Measurements from ENCODE around the gene SLC12A8. TPM values are rescaled to one million over a fixed set of nuclear protein-coding genes. Genes with fewer than 3 reads are reported as not detected.

The SLC12A8 gene
- total and polyA plus RNA-seq, 2 donors from 2014 or later: 5.4 to 29.1 TPM

DNA sequence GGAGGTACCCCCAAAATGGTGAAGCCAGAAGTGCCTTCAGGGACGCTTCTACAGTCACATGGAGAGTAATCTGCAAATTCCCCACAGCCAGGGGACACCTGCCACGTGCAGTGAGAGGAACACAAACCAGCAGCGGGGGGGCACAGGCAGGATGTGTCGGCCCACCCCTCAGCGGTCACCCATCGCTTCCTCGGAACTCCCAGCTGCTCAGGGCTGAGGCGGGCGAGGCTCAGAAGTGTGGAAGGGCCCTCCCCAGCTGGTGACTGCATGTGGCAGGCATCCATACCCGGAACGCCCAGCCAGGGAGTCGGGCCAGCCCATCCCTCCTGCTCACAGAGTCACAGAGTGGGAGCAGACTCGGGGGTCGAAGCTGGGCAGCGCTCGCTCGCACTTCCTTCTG lies 63.7 kb downstream of the SLC12A8 start:
- H3K4me3 ChIP-seq (ENCODE audit: low read length in 3 of 3): no peak overlapping the region
- peak; percentile 70 to 87 (median 75) for DNase-seq
- H3K4me1 ChIP-seq (ENCODE audit: control insufficient read depth in 2 of 3, insufficient read depth in 2 of 3, low read depth in 1 of 3, low read length in 3 of 3): peaks cover 0 to 7% (median 2%) of the 10 kb centered on the region in 3 donors
- H3K9ac ChIP-seq (ENCODE audit: low read length in 3 of 3): no peak overlapping the region
- no peaks in the 10 kb centered on the region for H3K9me3 ChIP-seq (ENCODE audit: control insufficient read depth in 2 of 3, insufficient read depth in 1 of 3, low read length in 3 of 3)
- no peaks in the 10 kb centered on the region for H3K36me3 ChIP-seq (ENCODE audit: control insufficient read depth in 2 of 3, insufficient read depth in 3 of 3, low read length in 3 of 3)
- no peaks in the 10 kb centered on the region for H3K27me3 ChIP-seq (ENCODE audit: control insufficient read depth, insufficient read depth, low read length)
- TF ChIP-seq, protein P1, sequence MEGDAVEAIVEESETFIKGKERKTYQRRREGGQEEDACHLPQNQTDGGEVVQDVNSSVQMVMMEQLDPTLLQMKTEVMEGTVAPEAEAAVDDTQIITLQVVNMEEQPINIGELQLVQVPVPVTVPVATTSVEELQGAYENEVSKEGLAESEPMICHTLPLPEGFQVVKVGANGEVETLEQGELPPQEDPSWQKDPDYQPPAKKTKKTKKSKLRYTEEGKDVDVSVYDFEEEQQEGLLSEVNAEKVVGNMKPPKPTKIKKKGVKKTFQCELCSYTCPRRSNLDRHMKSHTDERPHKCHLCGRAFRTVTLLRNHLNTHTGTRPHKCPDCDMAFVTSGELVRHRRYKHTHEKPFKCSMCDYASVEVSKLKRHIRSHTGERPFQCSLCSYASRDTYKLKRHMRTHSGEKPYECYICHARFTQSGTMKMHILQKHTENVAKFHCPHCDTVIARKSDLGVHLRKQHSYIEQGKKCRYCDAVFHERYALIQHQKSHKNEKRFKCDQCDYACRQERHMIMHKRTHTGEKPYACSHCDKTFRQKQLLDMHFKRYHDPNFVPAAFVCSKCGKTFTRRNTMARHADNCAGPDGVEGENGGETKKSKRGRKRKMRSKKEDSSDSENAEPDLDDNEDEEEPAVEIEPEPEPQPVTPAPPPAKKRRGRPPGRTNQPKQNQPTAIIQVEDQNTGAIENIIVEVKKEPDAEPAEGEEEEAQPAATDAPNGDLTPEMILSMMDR (IDR thresholded peaks at IDR 0.05; ENCODE audit: borderline replicate concordance, extremely low read depth, insufficient read depth): no peak
- no peak for FAIRE-seq
- H3K27ac ChIP-seq (ENCODE audit: low read depth in 2 of 2, low read length in 2 of 2): no peak overlapping the region
- intact Hi-C loops (cut with DNase I): no loop called here

DNA sequence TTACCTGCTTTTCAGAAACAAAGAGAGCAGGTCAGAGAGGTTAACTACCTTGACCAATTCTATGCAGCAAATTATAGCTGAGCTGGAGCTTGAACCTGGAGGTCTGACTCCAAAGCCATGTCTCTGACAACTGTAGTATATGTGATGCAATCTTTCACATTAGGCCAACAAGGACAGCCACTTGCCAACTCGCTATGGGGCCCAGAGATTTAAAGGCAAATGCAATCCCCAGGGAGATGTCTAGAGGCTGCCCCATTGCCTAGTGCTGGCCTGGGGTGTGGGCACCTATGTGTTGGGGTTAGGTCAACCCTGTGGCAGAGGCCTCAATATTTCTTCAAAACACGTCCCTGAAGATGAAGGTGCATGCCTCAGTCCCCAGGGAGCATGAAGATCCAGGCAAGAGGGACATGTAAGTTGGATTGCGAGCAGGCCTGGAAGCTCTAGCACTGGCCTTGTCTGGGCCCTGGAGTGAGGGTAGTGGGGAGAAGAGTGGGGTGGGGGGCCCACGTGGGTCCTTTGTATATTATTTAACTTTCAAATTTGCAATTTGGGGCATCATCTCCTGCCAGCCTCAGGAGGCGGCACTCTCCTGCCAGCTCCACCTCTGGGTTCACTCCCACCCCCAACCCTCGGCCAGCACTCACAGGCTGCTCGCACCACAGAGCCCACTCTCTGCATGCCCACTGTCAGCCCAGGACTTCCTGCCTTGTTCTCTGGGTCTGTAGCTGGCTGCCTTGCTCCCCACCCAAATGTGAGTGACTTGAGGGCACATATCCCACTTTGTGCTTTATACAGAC lies 64.3 kb downstream of the SLC12A8 start:
- Histone ChIP-seq H3K36me3 (ENCODE audit: control insufficient read depth in 2 of 3, insufficient read depth in 3 of 3, low read length in 3 of 3) (no peaks in the 10 kb centered on the region), H3K27ac (ENCODE audit: low read depth in 2 of 2, low read length in 2 of 2) (no peak overlapping the region), H3K27me3 (ENCODE audit: control insufficient read depth, insufficient read depth, low read length) (no peaks in the 10 kb centered on the region), H3K4me3 (ENCODE audit: low read length in 3 of 3) (no peak overlapping the region), H3K4me1 (ENCODE audit: control insufficient read depth in 2 of 3, insufficient read depth in 2 of 3, low read depth in 1 of 3, low read length in 3 of 3) (peaks cover 0 to 7% (median 2%) of the 10 kb centered on the region in 3 donors), H3K9me3 (ENCODE audit: control insufficient read depth in 2 of 3, insufficient read depth in 1 of 3, low read length in 3 of 3) (no peaks in the 10 kb centered on the region), H3K9ac (ENCODE audit: low read length in 3 of 3) (no peak overlapping the region)
- TF ChIP-seq, protein P1 (IDR thresholded peaks at IDR 0.05; ENCODE audit: borderline replicate concordance, extremely low read depth, insufficient read depth): no peak
- FAIRE-seq (no peak), DNase-seq (no peak)
- intact Hi-C loops (cut with DNase I): no loop called here

DNA sequence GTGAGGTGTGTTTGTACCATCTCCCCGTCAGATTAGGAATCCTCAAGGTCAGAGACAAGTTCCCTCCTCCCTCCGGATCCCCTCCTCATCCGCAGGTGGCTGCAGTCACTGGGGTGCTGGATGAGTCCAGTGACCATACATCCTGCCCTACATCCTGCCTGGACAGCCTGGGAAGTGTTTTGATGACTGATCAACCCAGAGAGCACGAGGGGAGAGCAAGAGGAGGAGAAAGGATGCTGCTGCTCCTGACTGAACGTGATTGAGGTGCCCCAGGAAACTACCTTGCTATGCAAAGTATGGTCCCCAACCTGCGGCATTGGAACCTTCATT lies 65.1 kb downstream of the SLC12A8 start:
- no peak for FAIRE-seq
- H3K4me3 ChIP-seq (ENCODE audit: low read length in 3 of 3): no peak overlapping the region
- H3K27ac ChIP-seq (ENCODE audit: low read depth in 2 of 2, low read length in 2 of 2): no peak overlapping the region
- no peaks in the 10 kb centered on the region for H3K27me3 ChIP-seq (ENCODE audit: control insufficient read depth, insufficient read depth, low read length)
- no peak overlapping the region for H3K9ac ChIP-seq (ENCODE audit: low read length in 3 of 3)
- TF ChIP-seq, protein P1 (IDR thresholded peaks at IDR 0.05; ENCODE audit: borderline replicate concordance, extremely low read depth, insufficient read depth): no peak
- H3K36me3 ChIP-seq (ENCODE audit: control insufficient read depth in 2 of 3, insufficient read depth in 3 of 3, low read length in 3 of 3): no peaks in the 10 kb centered on the region
- H3K4me1 ChIP-seq (ENCODE audit: control insufficient read depth in 2 of 3, insufficient read depth in 2 of 3, low read depth in 1 of 3, low read length in 3 of 3): peaks cover 0 to 7% (median 2%) of the 10 kb centered on the region in 3 donors
- no peaks in the 10 kb centered on the region for H3K9me3 ChIP-seq (ENCODE audit: control insufficient read depth in 2 of 3, insufficient read depth in 1 of 3, low read length in 3 of 3)
- intact Hi-C loops (cut with DNase I): no loop called here
- DNase-seq: no peak

Measured in kidney (tissue), 14 donors.